Measurements from ENCODE around the gene EDEM3. TPM values are rescaled to one million over a fixed set of nuclear protein-coding genes. Genes with fewer than 3 reads are reported as not detected.
A peak's percentile ranks its signal among the peaks of the same experiment; 100 is the strongest.
"Not testable (repeated sequence)": the region's sequence is repeated elsewhere in the genome, so short reads cannot be mapped to it uniquely, and the experiment has no call there.

The EDEM3 gene
- total RNA-seq, 2 donors from 2014 or later: 39.3 to 41.6 TPM

GRCh38 chr1:184684285-184685074 is 70.2 kb downstream of the EDEM3 start:
- no peak for DNase-seq (ENCODE audit: low spot score)
- intact Hi-C loops (cut with DNase I): no loop called here

GRCh38 chr1:184682956-184683355 is 71.7 kb downstream of the EDEM3 start:
- no peak for DNase-seq (ENCODE audit: low spot score)
- intact Hi-C loops (cut with DNase I): no loop called here

GRCh38 chr1:184680611-184681225 is 73.9 kb downstream of the EDEM3 start:
- DNase-seq (ENCODE audit: low spot score); intact Hi-C loops (cut with DNase I): not testable (repeated sequence)

GRCh38 chr1:184679472-184679871 is 75.2 kb downstream of the EDEM3 start:
- intact Hi-C loops (cut with DNase I): not testable (repeated sequence)

GRCh38 chr1:184677344-184677743 is 77.3 kb downstream of the EDEM3 start:
- intact Hi-C loops (cut with DNase I): no loop called here
- DNase-seq (ENCODE audit: low spot score): no peak

More at GRCh38 chr1:184679472-184679871, 75.2 kb downstream of the EDEM3 start:
- not testable (repeated sequence) for DNase-seq (ENCODE audit: low spot score)

- intact Hi-C loops (cut with DNase I): no loop called here
- DNase-seq (ENCODE audit: low spot score): no peak
These were observed 81.4 kb downstream of the EDEM3 start for GRCh38 chr1:184673305-184673704.

GRCh38 chr1:184672013-184672726 is 82.5 kb downstream of the EDEM3 start:
- no peak for DNase-seq (ENCODE audit: low spot score)
- intact Hi-C loops (cut with DNase I): no loop called here

GRCh38 chr1:184669391-184669790 is 85.3 kb downstream of the EDEM3 start:
- intact Hi-C loops (cut with DNase I): no loop called here
- no peak for DNase-seq (ENCODE audit: low spot score)

GRCh38 chr1:184665360-184665759 is 89.3 kb downstream of the EDEM3 start:
- intact Hi-C loops (cut with DNase I): no loop called here
- DNase-seq (ENCODE audit: low spot score): no peak

GRCh38 chr1:184664661-184665060 is 90.0 kb downstream of the EDEM3 start:
- DNase-seq (ENCODE audit: low spot score): no peak
- intact Hi-C loops (cut with DNase I): no loop called here

GRCh38 chr1:184664042-184664660 is 90.5 kb downstream of the EDEM3 start:
- DNase-seq (ENCODE audit: low spot score): peak; percentile 93
- intact Hi-C loops (cut with DNase I): no loop called here

GRCh38 chr1:184661801-184662200 is 92.9 kb downstream of the EDEM3 start:
- no peak for DNase-seq (ENCODE audit: low spot score)
- intact Hi-C loops (cut with DNase I): no loop called here

- intact Hi-C loops (cut with DNase I): no loop called here
- no peak for DNase-seq (ENCODE audit: low spot score)
These were observed 94.0 kb downstream of the EDEM3 start for GRCh38 chr1:184660462-184661191.

- DNase-seq (ENCODE audit: low spot score): no peak
- intact Hi-C loops (cut with DNase I): no loop called here
These were observed 96.6 kb downstream of the EDEM3 start for GRCh38 chr1:184658055-184658454.

GRCh38 chr1:184656221-184656620 is 98.4 kb downstream of the EDEM3 start:
- no peak for DNase-seq (ENCODE audit: low spot score)
- intact Hi-C loops (cut with DNase I): no loop called here

- intact Hi-C loops (cut with DNase I): no loop called here
- no peak for DNase-seq (ENCODE audit: low spot score)
These were observed 99.5 kb downstream of the EDEM3 start for GRCh38 chr1:184655185-184655584.

- no peak for DNase-seq (ENCODE audit: low spot score)
- intact Hi-C loops (cut with DNase I): no loop called here
These were observed 104.3 kb downstream of the EDEM3 start for GRCh38 chr1:184650177-184650866.

GRCh38 chr1:184649451-184649888 is 105.2 kb downstream of the EDEM3 start:
- no peak for DNase-seq (ENCODE audit: low spot score)
- intact Hi-C loops (cut with DNase I): no loop called here

GRCh38 chr1:184648856-184649201 is 105.8 kb downstream of the EDEM3 start:
- no peak for DNase-seq (ENCODE audit: low spot score)

More at GRCh38 chr1:184648856-184649201, 105.8 kb downstream of the EDEM3 start:
- intact Hi-C loops (cut with DNase I): no loop called here

All from posterior vena cava (tissue), 2 donors.